ENCODE data around the gene FBL. TPM values are rescaled to one million over a fixed set of nuclear protein-coding genes. Genes with fewer than 3 reads are reported as not detected.
A peak's percentile ranks its signal among the peaks of the same experiment; 100 is the strongest.
"Not testable (repeated sequence)": the region's sequence is repeated elsewhere in the genome, so short reads cannot be mapped to it uniquely, and the experiment has no call there.

The FBL gene
- total RNA-seq (2014; rRNA removed; shearing (Covaris generic)), result 59.3 and 66.9 TPM in 2 replicates
- 61.1 and 63.9 TPM in 2 replicates for polyA plus RNA-seq (2016; fragmentation: Nextera tagmentation; extraction: Ambion mirVana)

DNA sequence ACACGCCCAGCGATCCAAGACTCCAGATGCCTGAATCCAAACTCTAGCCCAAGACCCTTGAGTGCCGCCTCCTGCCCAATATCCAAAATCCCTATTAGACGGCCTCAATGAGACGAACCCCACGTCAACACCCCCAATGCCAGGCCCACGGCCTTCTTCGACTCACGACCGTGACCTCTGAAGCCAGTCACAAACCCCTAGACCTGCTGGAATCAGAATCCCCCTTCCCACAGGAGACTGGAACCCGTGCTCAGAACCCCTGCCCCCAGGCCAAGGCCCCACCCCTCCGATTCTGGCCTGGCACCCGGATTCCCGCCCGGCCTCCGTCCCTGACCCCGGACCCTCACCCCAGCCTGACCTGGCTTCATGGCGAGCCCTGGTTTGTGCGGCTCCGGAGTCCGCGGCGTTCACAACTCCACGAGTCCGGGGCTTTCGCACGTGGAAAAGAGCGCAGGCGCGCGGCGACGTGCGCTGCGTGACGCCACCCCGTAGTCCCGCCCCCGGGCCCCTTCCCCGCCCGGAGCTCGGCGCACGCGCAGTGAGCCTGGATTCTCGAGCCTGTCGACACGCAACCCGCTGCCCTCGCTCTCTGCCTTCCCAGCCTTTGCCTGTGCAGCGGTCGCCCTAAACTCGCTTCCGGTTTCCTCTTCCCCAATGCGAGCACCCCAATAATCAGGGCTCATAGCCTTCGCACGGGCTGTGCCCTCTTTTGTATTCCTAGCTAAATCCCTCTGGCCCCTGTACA, at the start of gene FBL:
Gene FBL (minus strand): TSS at position 447 of the 745 bp plus-strand sequence. CDS start 79 bp downstream, at position 368.
- in situ Hi-C loops (cut with MboI), result no loop called here
- H3K9ac ChIP-seq, result peak within 1 kb of the TSS; percentile 88
- peak within 1 kb of the TSS; percentile 92 for H3K4me3 ChIP-seq
- peak within 1 kb of the TSS; percentile 72 for H3K27ac ChIP-seq
- H3K27me3 ChIP-seq (replicated peaks; ENCODE audit: insufficient read depth), result no peaks in the 10 kb centered on the region
- peaks cover 50% of the 10 kb centered on the region for H3K79me2 ChIP-seq (ENCODE audit: insufficient read depth)
- H2AFZ ChIP-seq, result peak within 1 kb of the TSS; percentile 99
- H3K9me3 ChIP-seq (ENCODE audit: low read depth), result no peaks in the 10 kb centered on the region
- peak within 1 kb of the TSS; percentile 99 for H3K4me2 ChIP-seq (ENCODE audit: unreplicated experiment)
- peaks cover 28% of the 10 kb centered on the region for H3K4me1 ChIP-seq (ENCODE audit: insufficient read depth)
- peak; percentile 98 for DNase-seq
- H3F3A ChIP-seq (ENCODE audit: insufficient read depth), result no peaks in the 10 kb centered on the region
- no peaks in the 10 kb centered on the region for H4K20me1 ChIP-seq (ENCODE audit: insufficient read depth)
- H3K36me3 ChIP-seq (ENCODE audit: low read depth), result no peaks in the 10 kb centered on the region
- no peaks in the 10 kb centered on the region for H3K9me2 ChIP-seq (ENCODE audit: insufficient read depth)
- TF ChIP-seq EZH2phosphoT487 (IDR thresholded peaks at IDR 0.05; ENCODE audit: insufficient read depth, low read depth) (no peak), EZH2 (IDR thresholded peaks at IDR 0.05; ENCODE audit: insufficient read depth, poor library complexity, severe bottlenecking) (no peak)
- 1 to 3% methylated on average over 34 to 43 of the region's 57 CpGs for WGBS, 2 experiments (ENCODE audit: low coverage in 1 of 2, low lambda C conversion rate in 2 of 2, missing lambda C conversion rate in 2 of 2)

DNA sequence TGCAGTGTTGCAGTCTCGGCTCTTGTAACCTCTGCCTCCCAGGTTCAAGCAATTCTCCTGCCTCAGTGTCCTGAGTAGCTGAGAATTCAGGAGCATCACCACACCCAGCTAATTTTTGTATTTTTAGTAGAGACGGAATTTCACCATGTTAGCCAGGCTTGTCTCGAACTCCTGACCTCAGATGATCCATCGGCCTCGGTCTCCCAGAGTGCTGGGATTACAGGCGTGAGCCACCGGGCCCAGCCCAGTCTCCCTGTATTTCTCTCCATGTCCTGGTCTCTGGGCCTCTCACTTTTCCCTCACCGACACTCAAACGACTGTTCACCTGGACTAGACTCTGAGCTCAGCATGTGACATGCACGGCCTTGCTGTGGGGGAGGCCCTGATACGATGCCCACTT, 48.9 kb upstream of the FBL start:
- in situ Hi-C loops (cut with MboI); H3K9ac ChIP-seq: not testable (repeated sequence)
- WGBS, 2 experiments (ENCODE audit: low coverage in 1 of 2, low lambda C conversion rate in 2 of 2, missing lambda C conversion rate in 2 of 2), result 58 to 61% methylated on average over 7 to 11 of the region's 11 CpGs

DNA sequence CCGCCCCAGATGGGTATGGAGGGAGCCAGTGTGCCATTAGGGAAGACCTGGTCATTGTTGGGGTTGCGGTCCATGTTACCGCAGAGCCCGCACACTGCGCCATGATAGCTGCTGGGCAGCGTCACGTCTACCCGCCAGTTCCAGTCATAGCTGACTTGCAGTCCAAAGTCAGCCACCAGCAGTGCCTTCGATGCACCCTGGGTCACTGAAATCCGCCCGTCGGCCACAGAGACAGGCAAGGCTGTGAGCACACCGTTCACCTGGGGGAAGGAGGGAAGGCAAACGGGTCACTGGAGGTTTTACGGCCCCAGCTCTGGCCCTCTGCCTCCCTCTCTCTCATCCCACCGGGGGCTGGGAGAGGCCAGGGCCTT, 48.0 kb upstream of the FBL start:
- H3F3A ChIP-seq (ENCODE audit: insufficient read depth); H3K79me2 ChIP-seq (ENCODE audit: insufficient read depth); H4K20me1 ChIP-seq (ENCODE audit: insufficient read depth); H3K9me2 ChIP-seq (ENCODE audit: insufficient read depth); in situ Hi-C loops (cut with MboI); H3K4me2 ChIP-seq (ENCODE audit: unreplicated experiment); H3K27me3 ChIP-seq (replicated peaks; ENCODE audit: insufficient read depth); H2AFZ ChIP-seq; H3K9me3 ChIP-seq (ENCODE audit: low read depth); H3K4me1 ChIP-seq (ENCODE audit: insufficient read depth); H3K4me3 ChIP-seq; H3K36me3 ChIP-seq (ENCODE audit: low read depth); H3K9ac ChIP-seq; DNase-seq; H3K27ac ChIP-seq: not testable (repeated sequence)
- 77 to 86% methylated on average over 8 to 9 of the region's 16 CpGs for WGBS, 2 experiments (ENCODE audit: low coverage in 1 of 2, low lambda C conversion rate in 2 of 2, missing lambda C conversion rate in 2 of 2)

More for the DNA sequence above, 48.9 kb upstream of the FBL start:
- not testable (repeated sequence) for H3K79me2 ChIP-seq (ENCODE audit: insufficient read depth); H3K4me2 ChIP-seq (ENCODE audit: unreplicated experiment); H3K27me3 ChIP-seq (replicated peaks; ENCODE audit: insufficient read depth); DNase-seq; H3K4me3 ChIP-seq; H3K4me1 ChIP-seq (ENCODE audit: insufficient read depth); H3K27ac ChIP-seq; H4K20me1 ChIP-seq (ENCODE audit: insufficient read depth); H3K9me3 ChIP-seq (ENCODE audit: low read depth); H2AFZ ChIP-seq; H3K36me3 ChIP-seq (ENCODE audit: low read depth); H3K9me2 ChIP-seq (ENCODE audit: insufficient read depth); H3F3A ChIP-seq (ENCODE audit: insufficient read depth)

DNA sequence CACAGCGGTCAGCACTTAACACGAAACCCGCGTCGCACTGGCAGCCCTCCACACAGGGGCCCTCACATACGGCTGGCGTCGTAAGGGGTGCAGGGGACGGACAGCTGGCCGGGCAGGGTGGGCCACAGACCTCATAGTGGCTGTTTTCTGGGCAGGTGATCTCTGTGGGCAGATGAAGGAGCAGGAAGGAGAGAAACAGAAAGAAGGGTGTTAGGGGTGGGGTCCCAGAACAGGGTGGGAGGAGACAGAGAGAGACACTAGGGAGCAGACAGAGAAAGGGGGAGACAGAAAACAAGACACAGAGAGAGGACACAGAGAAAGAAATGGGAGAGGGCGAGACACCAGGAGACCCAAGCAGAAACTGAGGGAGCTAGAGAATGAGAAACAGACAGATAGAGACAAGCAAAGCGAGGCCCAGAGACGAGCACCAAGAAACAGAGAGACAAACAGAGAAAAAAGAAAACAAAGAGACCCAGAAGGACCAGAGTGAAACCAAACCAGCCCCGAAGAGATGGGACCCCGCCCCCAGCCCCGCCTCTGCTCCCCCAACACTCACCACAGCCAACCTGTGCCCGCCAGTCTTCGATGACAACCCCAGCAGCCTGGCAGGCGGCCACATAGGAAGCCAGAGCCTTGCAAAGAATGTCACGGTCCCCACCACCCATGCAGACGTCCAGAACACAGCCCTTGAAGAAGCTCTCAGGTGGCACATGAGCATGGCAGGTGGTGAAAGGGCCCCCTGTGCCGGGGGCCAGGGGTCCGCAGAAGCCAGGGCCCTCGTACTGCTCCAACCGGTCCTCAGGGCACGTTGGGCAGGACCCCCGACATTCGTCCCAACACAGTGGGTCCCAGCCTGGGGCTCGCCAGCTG, 47.4 kb upstream of the FBL start:
- H4K20me1 ChIP-seq (ENCODE audit: insufficient read depth); H3K36me3 ChIP-seq (ENCODE audit: low read depth); H3K4me3 ChIP-seq; H3K4me1 ChIP-seq (ENCODE audit: insufficient read depth); H3K9me3 ChIP-seq (ENCODE audit: low read depth); H3K27ac ChIP-seq; H3K9me2 ChIP-seq (ENCODE audit: insufficient read depth); DNase-seq; H3K79me2 ChIP-seq (ENCODE audit: insufficient read depth); H2AFZ ChIP-seq; H3K27me3 ChIP-seq (replicated peaks; ENCODE audit: insufficient read depth); H3K4me2 ChIP-seq (ENCODE audit: unreplicated experiment); in situ Hi-C loops (cut with MboI); H3K9ac ChIP-seq; H3F3A ChIP-seq (ENCODE audit: insufficient read depth): not testable (repeated sequence)
- WGBS, 2 experiments (ENCODE audit: low coverage in 1 of 2, low lambda C conversion rate in 2 of 2, missing lambda C conversion rate in 2 of 2), result 52% methylated on average over 24 to 28 of the region's 29 CpGs

DNA sequence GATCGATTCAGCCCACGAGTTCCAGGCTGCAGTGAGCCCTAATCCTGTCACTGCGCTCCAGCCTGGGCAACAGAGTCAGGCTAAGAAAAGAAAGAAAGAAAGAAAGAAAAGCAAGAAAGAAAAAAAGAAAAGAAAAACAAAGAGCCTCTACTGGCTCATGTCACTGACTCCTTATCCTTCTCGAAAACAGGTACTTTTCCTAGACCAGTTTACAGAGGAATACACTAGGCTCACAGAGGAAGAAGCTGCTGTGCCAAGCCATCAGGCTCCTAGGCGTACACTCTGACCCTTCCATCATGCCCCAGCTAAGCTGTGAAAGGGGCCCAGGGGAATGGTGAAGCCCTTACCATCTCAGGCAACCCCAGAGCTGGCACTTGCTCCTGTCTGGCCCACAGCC, 46.3 kb upstream of the FBL start:
- H3F3A ChIP-seq (ENCODE audit: insufficient read depth); DNase-seq; H3K36me3 ChIP-seq (ENCODE audit: low read depth); H3K4me3 ChIP-seq; H3K27me3 ChIP-seq (replicated peaks; ENCODE audit: insufficient read depth); H3K9me3 ChIP-seq (ENCODE audit: low read depth); H3K4me2 ChIP-seq (ENCODE audit: unreplicated experiment); H2AFZ ChIP-seq; H3K27ac ChIP-seq; H3K4me1 ChIP-seq (ENCODE audit: insufficient read depth); H3K9ac ChIP-seq; H3K79me2 ChIP-seq (ENCODE audit: insufficient read depth); H3K9me2 ChIP-seq (ENCODE audit: insufficient read depth); in situ Hi-C loops (cut with MboI); H4K20me1 ChIP-seq (ENCODE audit: insufficient read depth): not testable (repeated sequence)
- WGBS, 2 experiments (ENCODE audit: low coverage in 1 of 2, low lambda C conversion rate in 2 of 2, missing lambda C conversion rate in 2 of 2), result 42 to 43% methylated on average over 5 of the region's 5 CpGs

DNA sequence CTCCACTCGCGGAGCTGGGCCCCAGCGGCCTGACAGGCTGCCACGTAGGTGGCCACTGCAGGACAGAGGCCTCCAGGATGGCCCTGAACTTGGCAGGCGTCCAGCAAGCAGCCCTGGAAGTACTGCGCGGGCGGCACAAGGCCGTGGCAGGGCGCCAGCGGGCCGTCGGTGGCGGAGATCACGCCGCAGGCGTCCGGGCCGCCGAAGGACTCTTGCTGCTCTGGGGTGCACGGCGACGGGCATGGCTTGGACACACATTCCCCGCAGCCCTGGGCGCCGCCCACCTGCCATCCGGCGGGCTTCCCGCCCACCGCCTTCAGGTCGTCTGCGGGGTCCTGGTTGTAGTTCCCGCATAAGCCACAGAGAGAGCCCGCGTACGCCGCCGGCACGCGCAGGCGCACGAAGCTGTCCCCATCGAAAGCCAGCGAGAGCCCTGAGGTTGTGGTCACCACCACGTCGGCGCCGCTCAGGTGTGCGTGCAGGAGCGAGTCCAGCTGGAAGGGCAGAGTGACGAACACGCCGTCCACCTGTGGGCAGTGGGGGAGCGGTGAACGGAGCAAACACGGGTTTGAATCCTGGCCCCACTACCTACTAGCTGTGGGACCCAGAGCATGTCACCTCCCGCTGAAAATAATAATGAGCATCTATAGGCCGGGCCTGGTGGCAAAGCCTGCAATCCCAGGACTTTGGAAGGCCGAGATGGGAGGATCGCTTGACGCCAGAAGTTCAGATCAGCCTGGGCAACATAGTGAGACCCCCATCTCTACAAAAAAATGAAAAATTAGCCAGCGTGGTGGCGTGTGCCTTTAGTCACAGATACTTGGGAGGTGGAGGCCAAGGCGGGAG, 45.7 kb upstream of the FBL start:
- H3K79me2 ChIP-seq (ENCODE audit: insufficient read depth); H3K4me1 ChIP-seq (ENCODE audit: insufficient read depth); DNase-seq; H3K9me3 ChIP-seq (ENCODE audit: low read depth); H3K9ac ChIP-seq; H3F3A ChIP-seq (ENCODE audit: insufficient read depth); H4K20me1 ChIP-seq (ENCODE audit: insufficient read depth); H3K27ac ChIP-seq; H3K36me3 ChIP-seq (ENCODE audit: low read depth); H2AFZ ChIP-seq; H3K4me2 ChIP-seq (ENCODE audit: unreplicated experiment); in situ Hi-C loops (cut with MboI); H3K4me3 ChIP-seq; H3K9me2 ChIP-seq (ENCODE audit: insufficient read depth); H3K27me3 ChIP-seq (replicated peaks; ENCODE audit: insufficient read depth): not testable (repeated sequence)
- 37 to 42% methylated on average over 58 to 59 of the region's 64 CpGs for WGBS, 2 experiments (ENCODE audit: low coverage in 1 of 2, low lambda C conversion rate in 2 of 2, missing lambda C conversion rate in 2 of 2)

Data from GM23248 (cell line).